OCI-LY1 (cell line): ENCODE measurements around the gene KLK11.

Experiments
- CTCF ChIP-seq: fragments of 200-600 bp; sonication (generic), shearing (Covaris generic); IDR thresholded peaks from 2 replicates; pipeline ENCODE4 v1.5.1; 2017; ENCODE audit warnings: mild to moderate bottlenecking, antibody characterized with exemption, low read length, moderate library complexity, mixed read lengths
- EZH2 ChIP-seq: fragments of 200-600 bp; sonication (generic), shearing (Covaris generic); IDR thresholded peaks from 2 replicates; pipeline ENCODE4 v1.8.0; 2017; ENCODE audit warnings: borderline replicate concordance, mixed run types, mild to moderate bottlenecking, antibody characterized with exemption, low read length, moderate library complexity, mixed read lengths

GRCh38 chr19:51060973-51061372 lies 34.6 kb upstream of the KLK11 start:
- TF ChIP-seq CTCF (no peak), EZH2 (no peak)
